ENCODE data around the gene ACTN2.
"Not testable (repeated sequence)": the region's sequence is repeated elsewhere in the genome, so short reads cannot be mapped to it uniquely, and the experiment has no call there.

ACTN2 gene

GRCh38 chr1:236685917-236686814 lies at the start of gene ACTN2:
ACTN2 (plus strand) TSS chr1:236686499; CDS start chr1:236686674, 175 bp downstream.
- no peak for DNase-seq

DNA sequence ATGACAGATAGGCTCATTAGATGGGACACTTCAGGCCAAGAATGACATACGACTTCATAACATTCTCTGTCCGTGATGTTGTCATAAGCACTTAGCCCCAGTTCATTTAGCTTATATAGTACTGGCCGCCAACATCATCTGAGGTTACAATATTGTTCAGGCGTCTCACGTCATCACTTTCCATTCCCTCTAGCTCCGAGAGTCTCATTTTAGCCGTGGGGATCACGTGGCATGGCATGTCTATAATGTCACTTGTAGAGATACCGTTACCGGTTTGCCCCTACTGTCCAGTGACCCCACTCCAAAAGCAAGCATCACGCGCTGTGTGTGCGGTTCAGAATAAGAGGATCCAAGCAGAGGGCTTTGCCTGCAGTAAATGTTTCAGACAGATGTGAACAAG lies 47.4 kb upstream of the ACTN2 start:
- DNase-seq, result no peak

DNA sequence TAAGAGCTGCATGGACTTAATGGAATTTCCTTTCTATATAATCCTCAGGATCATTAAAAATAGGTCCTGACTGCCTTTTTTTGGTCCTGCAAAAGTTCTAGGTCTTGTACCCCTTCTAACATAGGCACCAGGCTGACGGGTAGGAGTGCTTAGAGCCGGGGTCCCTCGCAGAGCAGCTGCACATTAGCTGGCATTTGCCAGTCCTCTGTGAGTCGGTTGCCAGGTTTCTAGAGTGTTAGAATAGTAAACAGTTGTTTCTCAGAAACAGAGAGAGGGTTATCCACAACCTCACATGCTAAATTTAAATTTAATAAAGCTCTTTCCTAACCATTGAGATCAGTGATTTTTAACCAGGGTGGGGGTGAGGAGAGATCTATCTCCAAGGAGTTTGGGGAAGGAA lies 46.6 kb upstream of the ACTN2 start:
- DNase-seq, result no peak

DNA sequence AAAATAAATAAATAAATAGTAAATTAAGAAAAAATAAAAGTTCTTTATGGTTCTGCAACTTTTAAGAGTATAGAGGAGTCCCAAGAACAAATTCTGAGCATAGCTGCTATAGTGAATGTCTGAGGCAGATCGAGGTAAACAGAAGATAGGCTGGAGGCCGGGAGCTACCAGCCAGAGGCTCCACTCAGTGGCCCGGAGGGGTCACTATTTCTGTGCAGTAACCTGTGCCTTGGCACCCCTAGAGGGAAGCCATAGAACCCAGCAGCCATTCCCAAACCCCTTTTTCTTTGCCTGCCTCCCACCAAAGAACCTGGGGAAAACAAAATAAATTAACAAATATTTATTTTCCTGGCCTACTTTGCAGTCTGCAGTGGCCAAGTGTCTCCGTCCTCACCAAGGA lies 43.5 kb upstream of the ACTN2 start:
- no peak for DNase-seq

- DNase-seq, result no peak
Measured at GRCh38 chr1:236645016-236645680, 41.2 kb upstream of the ACTN2 start.

DNA sequence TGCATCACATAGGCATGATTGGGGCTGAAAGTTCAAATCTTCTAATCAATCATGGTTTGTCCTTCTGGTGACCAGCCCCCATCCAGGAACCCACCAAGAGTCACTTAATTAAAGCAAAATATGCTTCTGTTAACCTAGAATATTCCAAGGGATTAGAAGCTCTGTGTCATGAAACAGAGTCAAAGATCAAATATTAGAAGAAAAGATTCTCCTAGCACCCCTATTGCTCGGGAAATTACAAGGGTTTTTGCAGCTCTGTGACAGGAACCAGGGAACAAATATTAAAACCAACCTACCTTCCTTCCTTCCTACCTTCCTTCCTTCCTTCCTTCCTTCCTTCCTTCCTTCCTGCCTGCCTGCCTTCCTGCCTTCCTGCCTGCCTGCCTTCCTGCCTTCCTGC lies 31.8 kb upstream of the ACTN2 start:
- no peak for DNase-seq

DNA sequence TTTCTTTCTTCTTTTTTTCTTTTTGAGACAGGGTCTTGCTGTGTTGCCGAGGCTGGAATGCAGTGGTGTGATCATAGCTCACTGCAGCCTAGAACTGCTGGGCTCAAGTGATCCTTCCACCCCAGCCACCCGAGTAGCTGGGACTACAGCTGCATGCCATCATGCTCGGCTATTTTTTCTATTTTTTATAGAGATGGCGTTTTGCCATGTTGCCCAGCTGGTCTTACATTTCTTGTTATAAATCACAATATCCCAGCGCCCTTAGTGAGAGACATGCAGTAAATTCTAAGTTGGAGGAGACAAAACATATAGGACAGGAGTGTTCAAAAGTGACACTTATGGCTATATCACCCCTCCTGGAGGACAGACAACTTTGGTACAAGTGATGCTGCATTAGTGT lies 31.3 kb upstream of the ACTN2 start:
- no peak for DNase-seq

GRCh38 chr1:236657398-236657797 lies 28.9 kb upstream of the ACTN2 start:
- DNase-seq, result no peak

DNA sequence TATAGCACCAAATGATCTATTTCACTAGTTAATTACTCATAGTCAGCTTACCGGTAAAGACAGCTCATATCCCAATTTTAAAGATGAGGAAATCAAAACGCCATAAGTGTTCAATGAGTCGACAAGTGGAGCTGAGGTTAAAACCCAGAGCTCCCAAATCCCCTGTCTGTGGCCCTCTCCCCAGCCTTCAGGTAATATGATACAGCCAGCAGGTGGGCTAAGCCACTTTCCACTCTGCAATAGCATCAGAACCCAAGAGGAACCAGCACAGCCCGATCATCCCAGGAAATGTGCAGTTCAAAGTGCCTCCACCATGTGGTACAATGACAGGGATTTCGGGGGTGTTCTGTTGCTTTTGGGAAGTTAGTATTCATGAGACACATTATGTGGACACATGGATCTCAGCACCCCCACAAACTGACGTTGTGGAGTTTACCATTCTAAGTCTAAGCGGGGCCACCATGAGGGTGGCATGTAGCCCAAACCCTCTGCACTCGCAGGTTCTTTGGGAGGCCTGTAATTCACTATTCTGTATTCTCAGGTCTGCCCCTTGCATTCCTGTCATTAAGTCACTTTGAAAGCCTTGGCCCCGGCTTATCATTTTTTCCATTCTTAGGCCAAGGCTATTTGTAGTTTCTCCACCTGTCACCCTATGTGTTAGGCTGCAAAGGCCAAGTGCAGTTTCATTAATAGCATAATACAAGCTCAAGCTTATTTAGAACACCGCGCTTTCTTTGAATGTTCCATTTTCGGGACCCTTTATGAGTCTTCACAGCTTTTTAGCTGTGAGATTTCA lies 26.3 kb upstream of the ACTN2 start:
- DNase-seq, result no peak

- DNase-seq, result no peak
Measured at GRCh38 chr1:236663934-236664333, 22.4 kb upstream of the ACTN2 start.

GRCh38 chr1:236668909-236669308 lies 17.4 kb upstream of the ACTN2 start:
- DNase-seq, result not testable (repeated sequence)

- no peak for DNase-seq
Measured at GRCh38 chr1:236670060-236670459, 16.2 kb upstream of the ACTN2 start.

- no peak for DNase-seq
Measured at GRCh38 chr1:236673289-236673919, 12.9 kb upstream of the ACTN2 start.

GRCh38 chr1:236677641-236678235 lies 8.6 kb upstream of the ACTN2 start:
- no peak for DNase-seq

GRCh38 chr1:236681219-236681618 lies 5.1 kb upstream of the ACTN2 start:
- DNase-seq, result no peak

GRCh38 chr1:236685205-236685916 lies 938 bp upstream of the ACTN2 start:
- no peak for DNase-seq

GRCh38 chr1:236686815-236687160 lies 489 bp downstream of the ACTN2 start:
- DNase-seq, result no peak

DNA sequence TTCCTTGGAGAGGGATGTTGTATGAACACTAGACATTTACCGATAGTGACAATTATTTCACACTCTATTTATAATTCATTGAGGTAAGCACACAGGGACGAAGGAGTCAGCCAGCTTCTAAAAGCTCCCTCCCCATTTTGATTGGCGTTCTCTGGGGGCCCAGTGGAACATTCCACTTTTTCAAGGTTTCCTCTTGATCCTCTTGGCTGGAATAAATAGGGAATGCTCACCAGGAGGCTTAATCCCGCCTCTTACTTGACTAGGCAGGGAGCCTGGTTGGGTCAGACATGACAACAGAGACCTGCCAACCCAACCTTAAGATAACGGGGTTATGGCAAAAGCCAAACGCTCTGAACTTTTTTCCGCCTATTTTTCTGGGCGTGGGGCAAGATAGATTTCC lies 974 bp downstream of the ACTN2 start:
- DNase-seq, result no peak

- no peak for DNase-seq
Measured at GRCh38 chr1:236688705-236689104, 2.4 kb downstream of the ACTN2 start.

- DNase-seq, result no peak
Measured at GRCh38 chr1:236689713-236690569, 3.6 kb downstream of the ACTN2 start.

- no peak for DNase-seq
Measured at GRCh38 chr1:236691348-236691747, 5.0 kb downstream of the ACTN2 start.

All from cortex of kidney (tissue), 1 donor.